KMS-11 (cell line): Measurements from ENCODE around the gene RSPH4A.

Experiments
- H2AFZ ChIP-seq: fragments of 200-600 bp; sonication (generic); 2 replicates; pipeline ENCODE4 v1.6.1; 2016; ENCODE audit warnings: antibody characterized with exemption, mixed run types, low read depth
- H3K27ac ChIP-seq: fragments of 200-600 bp; sonication (generic); 2 replicates; pipeline ENCODE4 v1.6.1; 2016; ENCODE audit warnings: mild to moderate bottlenecking, mixed run types
- H3K27me3 ChIP-seq: fragments of 200-600 bp; sonication (generic); 2 replicates; pipeline ENCODE4 v1.6.1; 2017; ENCODE audit warnings: mild to moderate bottlenecking, low read depth, mixed run types, moderate library complexity; ENCODE audit not compliant: insufficient read depth
- H3K36me3 ChIP-seq: fragments of 200-600 bp; sonication (generic); 2 replicates; pipeline ENCODE4 v1.6.1; 2017; ENCODE audit warnings: mild to moderate bottlenecking, mixed run types; ENCODE audit not compliant: insufficient read depth
- H3K4me1 ChIP-seq: fragments of 200-600 bp; sonication (generic); 2 replicates; pipeline ENCODE4 v1.6.1; 2016; ENCODE audit warnings: mild to moderate bottlenecking, low read depth, mixed run types; ENCODE audit not compliant: poor library complexity, severe bottlenecking
- H3K4me2 ChIP-seq: fragments of 200-600 bp; sonication (generic); 2 replicates; pipeline ENCODE4 v1.7.0; 2016; ENCODE audit warnings: mild to moderate bottlenecking, mixed run types
- H3K4me3 ChIP-seq: fragments of 200-600 bp; sonication (generic); IDR thresholded peaks from 2 replicates; pipeline ENCODE4 v1.6.1; 2017; ENCODE audit warnings: low read depth, low read length, mixed read lengths; ENCODE audit not compliant: insufficient read depth
- H3K79me2 ChIP-seq: fragments of 200-600 bp; sonication (generic); 2 replicates; pipeline ENCODE4 v1.6.1; 2016; ENCODE audit warnings: low read depth, mixed run types; ENCODE audit not compliant: insufficient read depth
- H3K9ac ChIP-seq: fragments of 200-600 bp; sonication (generic); 2 replicates; pipeline ENCODE4 v1.6.1; 2016; ENCODE audit warnings: mild to moderate bottlenecking, mixed run types
- H4K20me1 ChIP-seq: fragments of 200-600 bp; sonication (generic); 2 replicates; pipeline ENCODE4 v1.6.1; 2016; ENCODE audit warnings: mild to moderate bottlenecking, mixed run types; ENCODE audit not compliant: insufficient read depth
- TF ChIP-seq, protein P1 (sequence below): fragments of 200-600 bp; sonication (generic); conservative IDR thresholded peaks from 2 replicates; pipeline ENCODE4 v1.6.1; 2017; ENCODE audit warnings: low read depth, mild to moderate bottlenecking, antibody characterized with exemption, low read length, moderate library complexity, mixed read lengths

Gene RSPH4A

DNA sequence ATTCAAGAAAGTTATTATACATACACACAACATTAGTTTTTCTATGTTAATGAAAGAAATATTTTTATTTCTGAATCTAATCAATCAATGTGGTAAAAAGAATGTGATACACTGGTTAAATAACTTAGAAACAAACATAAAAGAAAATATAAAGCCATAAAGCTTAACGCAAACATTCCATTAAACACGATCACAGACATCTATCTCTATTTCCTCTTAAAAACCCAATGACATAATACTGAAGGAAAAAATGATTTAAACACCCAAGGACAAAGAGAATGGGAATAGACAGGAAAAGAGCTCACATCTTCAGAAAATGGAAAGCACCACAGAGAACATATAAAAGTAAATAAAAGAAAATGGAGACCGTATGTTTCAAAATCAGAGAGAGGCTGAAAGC, 32.9 kb downstream of the RSPH4A start:
- Histone ChIP-seq H3K9ac (no peak overlapping the region), H3K4me1 (peaks cover 11% of the 10 kb centered on the region), H2AFZ (no peak overlapping the region), H3K4me2 (no peak overlapping the region), H3K4me3 (no peak overlapping the region), H3K36me3 (no peaks in the 10 kb centered on the region), H3K27ac (no peak overlapping the region), H3K79me2 (no peaks in the 10 kb centered on the region), H4K20me1 (no peaks in the 10 kb centered on the region), H3K27me3 (no peaks in the 10 kb centered on the region)
- TF ChIP-seq, protein P1, sequence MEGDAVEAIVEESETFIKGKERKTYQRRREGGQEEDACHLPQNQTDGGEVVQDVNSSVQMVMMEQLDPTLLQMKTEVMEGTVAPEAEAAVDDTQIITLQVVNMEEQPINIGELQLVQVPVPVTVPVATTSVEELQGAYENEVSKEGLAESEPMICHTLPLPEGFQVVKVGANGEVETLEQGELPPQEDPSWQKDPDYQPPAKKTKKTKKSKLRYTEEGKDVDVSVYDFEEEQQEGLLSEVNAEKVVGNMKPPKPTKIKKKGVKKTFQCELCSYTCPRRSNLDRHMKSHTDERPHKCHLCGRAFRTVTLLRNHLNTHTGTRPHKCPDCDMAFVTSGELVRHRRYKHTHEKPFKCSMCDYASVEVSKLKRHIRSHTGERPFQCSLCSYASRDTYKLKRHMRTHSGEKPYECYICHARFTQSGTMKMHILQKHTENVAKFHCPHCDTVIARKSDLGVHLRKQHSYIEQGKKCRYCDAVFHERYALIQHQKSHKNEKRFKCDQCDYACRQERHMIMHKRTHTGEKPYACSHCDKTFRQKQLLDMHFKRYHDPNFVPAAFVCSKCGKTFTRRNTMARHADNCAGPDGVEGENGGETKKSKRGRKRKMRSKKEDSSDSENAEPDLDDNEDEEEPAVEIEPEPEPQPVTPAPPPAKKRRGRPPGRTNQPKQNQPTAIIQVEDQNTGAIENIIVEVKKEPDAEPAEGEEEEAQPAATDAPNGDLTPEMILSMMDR = no peak

DNA sequence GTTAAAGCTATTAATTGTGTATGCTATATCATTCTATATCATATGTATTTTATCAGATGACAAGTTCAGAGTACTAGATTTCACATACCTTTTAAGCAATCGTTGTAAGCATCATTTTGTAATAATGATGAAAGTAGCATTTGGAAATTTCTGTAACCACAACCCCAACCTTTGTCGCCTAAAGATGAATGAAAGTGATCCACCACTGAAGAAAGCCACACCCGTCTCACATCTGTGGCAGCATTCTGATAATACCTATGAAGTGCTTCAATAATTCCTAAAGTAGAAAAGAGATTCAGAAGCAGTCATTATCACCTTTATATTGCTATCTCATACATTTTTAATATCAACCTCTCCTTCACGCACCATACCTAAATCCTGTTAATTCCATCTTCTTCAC, 35.6 kb downstream of the RSPH4A start:
- Histone ChIP-seq H3K9ac (no peak overlapping the region), H2AFZ (no peak overlapping the region), H3K4me1 (peaks cover 11% of the 10 kb centered on the region), H3K27ac (no peak overlapping the region), H3K36me3 (no peaks in the 10 kb centered on the region), H4K20me1 (no peaks in the 10 kb centered on the region), H3K4me3 (no peak overlapping the region), H3K4me2 (no peak overlapping the region), H3K79me2 (no peaks in the 10 kb centered on the region), H3K27me3 (no peaks in the 10 kb centered on the region)
- TF ChIP-seq, protein P1 = no peak

DNA sequence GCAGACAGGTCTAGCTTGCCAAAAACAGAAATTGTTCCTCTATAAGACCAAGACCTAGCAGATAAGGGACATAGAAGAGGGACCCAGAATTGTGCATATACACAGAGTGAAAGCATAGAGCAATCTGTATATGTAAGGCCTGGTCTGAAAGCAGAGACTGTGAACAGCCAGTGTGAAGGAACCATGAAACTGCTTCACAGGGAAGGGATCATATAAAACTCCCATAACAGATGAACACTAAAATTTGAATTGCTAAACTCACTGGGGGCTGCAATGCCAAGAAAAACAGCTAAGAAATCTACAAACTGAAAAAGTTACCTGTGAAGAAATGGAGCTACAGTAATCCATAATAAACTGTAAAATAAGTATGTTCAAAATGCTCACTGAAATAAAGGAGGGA, 45.3 kb downstream of the RSPH4A start:
- Histone ChIP-seq H3K9ac (no peak overlapping the region), H3K79me2 (peaks cover 25% of the 10 kb centered on the region), H3K4me3 (no peak overlapping the region), H3K36me3 (no peaks in the 10 kb centered on the region), H2AFZ (no peak overlapping the region), H3K27ac (no peak overlapping the region), H3K4me2 (no peak overlapping the region), H4K20me1 (no peaks in the 10 kb centered on the region), H3K27me3 (no peaks in the 10 kb centered on the region), H3K4me1 (peaks cover 20% of the 10 kb centered on the region)
- TF ChIP-seq, protein P1 = no peak

DNA sequence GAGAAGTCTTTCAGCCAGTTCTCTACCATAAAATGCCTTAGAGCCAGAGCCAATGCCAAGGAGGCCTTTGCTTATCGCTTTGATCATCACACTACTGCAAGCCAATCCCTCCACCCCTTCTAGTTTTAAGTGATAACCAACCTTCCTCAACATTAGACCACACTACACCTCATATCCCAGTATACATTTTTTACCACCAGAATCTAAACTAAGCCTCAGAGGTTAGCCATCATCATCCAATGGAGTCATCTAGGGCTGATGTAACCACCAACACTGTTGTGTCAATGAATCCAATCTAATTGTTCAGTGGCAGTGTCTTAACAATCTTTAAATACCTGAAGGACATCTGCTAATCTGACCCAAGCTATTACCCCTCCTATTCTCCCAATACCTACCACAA, 45.9 kb downstream of the RSPH4A start:
- peaks cover 29% of the 10 kb centered on the region for H3K79me2 ChIP-seq
- no peaks in the 10 kb centered on the region for H3K27me3 ChIP-seq
- H4K20me1 ChIP-seq = no peaks in the 10 kb centered on the region
- H3K36me3 ChIP-seq = no peaks in the 10 kb centered on the region
- no peak overlapping the region for H3K9ac ChIP-seq
- H3K4me2 ChIP-seq = no peak overlapping the region
- H2AFZ ChIP-seq = no peak overlapping the region
- H3K4me1 ChIP-seq = peaks cover 26% of the 10 kb centered on the region
- TF ChIP-seq, protein P1 = no peak
- no peak overlapping the region for H3K27ac ChIP-seq
- H3K4me3 ChIP-seq = no peak overlapping the region
